SK-N-SH (cell line): ENCODE data around the gene TMEM115.

Experiments
- CTCF ChIP-seq: fragments of 200-600 bp; sonication (generic); IDR thresholded peaks from 2 replicates; pipeline ENCODE4 v1.6.1; 2017; ENCODE audit warnings: antibody characterized with exemption, mild to moderate bottlenecking, moderate library complexity
- FOXM1 ChIP-seq: IDR thresholded peaks from 2 replicates; pipeline ENCODE4 v1.4.0; 2012; ENCODE audit warnings: low read depth, mild to moderate bottlenecking
- SMC3 ChIP-seq: IDR thresholded peaks from 2 replicates; pipeline ENCODE4 v1.6.1; 2012; ENCODE audit warnings: low read depth, low read length, improper control_type of control experiment
- TF ChIP-seq, protein P1 (sequence below): IDR thresholded peaks from 2 replicates; pipeline ENCODE4 v1.4.0; 2012; ENCODE audit warnings: low read depth, borderline replicate concordance
- TF ChIP-seq, protein P2 (sequence below): IDR thresholded peaks from 2 replicates; pipeline ENCODE4 v1.4.0; 2012; ENCODE audit warnings: low read depth, borderline replicate concordance

DNA sequence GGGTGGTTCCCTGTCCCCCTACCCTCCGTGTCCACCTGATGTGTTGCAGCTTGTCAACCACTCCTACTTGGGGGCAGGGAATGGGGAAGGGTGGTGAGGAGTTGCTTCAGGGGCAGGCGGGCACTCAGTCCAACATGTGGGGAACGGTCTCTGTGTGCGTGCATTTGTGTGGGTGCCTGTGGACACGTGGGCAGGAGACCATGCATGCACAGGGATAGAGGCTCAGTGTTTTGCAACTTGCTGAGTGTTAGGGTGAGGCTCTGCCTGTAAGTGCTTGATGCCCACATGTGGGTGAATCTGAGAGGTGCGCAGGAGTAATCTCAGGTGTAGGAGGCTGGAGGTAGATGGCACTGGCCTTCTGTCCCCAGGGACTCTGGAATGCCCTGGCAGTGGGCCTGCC, 24.4 kb upstream of the TMEM115 start:
- TF ChIP-seq, protein P1, sequence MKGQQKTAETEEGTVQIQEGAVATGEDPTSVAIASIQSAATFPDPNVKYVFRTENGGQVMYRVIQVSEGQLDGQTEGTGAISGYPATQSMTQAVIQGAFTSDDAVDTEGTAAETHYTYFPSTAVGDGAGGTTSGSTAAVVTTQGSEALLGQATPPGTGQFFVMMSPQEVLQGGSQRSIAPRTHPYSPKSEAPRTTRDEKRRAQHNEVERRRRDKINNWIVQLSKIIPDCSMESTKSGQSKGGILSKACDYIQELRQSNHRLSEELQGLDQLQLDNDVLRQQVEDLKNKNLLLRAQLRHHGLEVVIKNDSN = no peak
- TF ChIP-seq CTCF = no peak
- TF ChIP-seq, protein P2, sequence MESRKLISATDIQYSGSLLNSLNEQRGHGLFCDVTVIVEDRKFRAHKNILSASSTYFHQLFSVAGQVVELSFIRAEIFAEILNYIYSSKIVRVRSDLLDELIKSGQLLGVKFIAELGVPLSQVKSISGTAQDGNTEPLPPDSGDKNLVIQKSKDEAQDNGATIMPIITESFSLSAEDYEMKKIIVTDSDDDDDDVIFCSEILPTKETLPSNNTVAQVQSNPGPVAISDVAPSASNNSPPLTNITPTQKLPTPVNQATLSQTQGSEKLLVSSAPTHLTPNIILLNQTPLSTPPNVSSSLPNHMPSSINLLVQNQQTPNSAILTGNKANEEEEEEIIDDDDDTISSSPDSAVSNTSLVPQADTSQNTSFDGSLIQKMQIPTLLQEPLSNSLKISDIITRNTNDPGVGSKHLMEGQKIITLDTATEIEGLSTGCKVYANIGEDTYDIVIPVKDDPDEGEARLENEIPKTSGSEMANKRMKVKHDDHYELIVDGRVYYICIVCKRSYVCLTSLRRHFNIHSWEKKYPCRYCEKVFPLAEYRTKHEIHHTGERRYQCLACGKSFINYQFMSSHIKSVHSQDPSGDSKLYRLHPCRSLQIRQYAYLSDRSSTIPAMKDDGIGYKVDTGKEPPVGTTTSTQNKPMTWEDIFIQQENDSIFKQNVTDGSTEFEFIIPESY = no peak
- no peak for TF ChIP-seq FOXM1
- TF ChIP-seq SMC3 = no peak
